Hepatocyte (in vitro differentiated cells): Measurements from ENCODE around the gene CCDC47. TPM values are rescaled to one million over a fixed set of nuclear protein-coding genes. Genes with fewer than 3 reads are reported as not detected.

Source experiments
- DNase-seq: peaks from one replicate; pipeline ENCODE4 v3.0.0-alpha.2; 2016; ENCODE audit warnings: low spot score
- H2AFZ ChIP-seq: fragments of 200-600 bp; sonication (generic); 2 replicates; pipeline ENCODE4 v1.6.0; 2016; ENCODE audit warnings: antibody characterized with exemption, mild to moderate bottlenecking
- H3K27ac ChIP-seq: fragments of 200-600 bp; sonication (generic); 2 replicates; pipeline ENCODE4 v1.5.1; 2016; ENCODE audit warnings: mild to moderate bottlenecking
- H3K27me3 ChIP-seq: fragments of 200-600 bp; sonication (generic); 2 replicates; pipeline ENCODE4 v1.6.1; 2016
- H3K36me3 ChIP-seq: fragments of 200-600 bp; sonication (generic); replicated peaks from 2 replicates; pipeline ENCODE4 v1.5.1; 2016; ENCODE audit warnings: low read depth; ENCODE audit not compliant: insufficient read depth
- H3K4me1 ChIP-seq: fragments of 200-600 bp; sonication (generic); 2 replicates; pipeline ENCODE4 v1.5.1; 2016; ENCODE audit warnings: mild to moderate bottlenecking, moderate library complexity; ENCODE audit not compliant: insufficient read depth
- H3K4me2 ChIP-seq: fragments of 200-600 bp; sonication (generic); 2 replicates; pipeline ENCODE4 v1.6.0; 2016
- H3K4me3 ChIP-seq: fragments of 200-600 bp; sonication (generic); 2 replicates; pipeline ENCODE4 v1.5.1; 2016; ENCODE audit warnings: mild to moderate bottlenecking
- H3K79me2 ChIP-seq: fragments of 200-600 bp; sonication (generic); 2 replicates; pipeline ENCODE4 v1.6.0; 2017; ENCODE audit warnings: mild to moderate bottlenecking
- H3K9me2 ChIP-seq: fragments of 200-600 bp; sonication (generic); replicated peaks from 2 replicates; pipeline ENCODE4 v1.6.0; 2017; ENCODE audit warnings: mild to moderate bottlenecking; ENCODE audit not compliant: insufficient read depth
- H3K9me3 ChIP-seq: fragments of 200-600 bp; sonication (generic); 2 replicates; pipeline ENCODE4 v1.5.1; 2016; ENCODE audit warnings: low read depth, mild to moderate bottlenecking
- H4K20me1 ChIP-seq: fragments of 200-600 bp; sonication (generic); 2 replicates; pipeline ENCODE4 v1.6.0; 2016; ENCODE audit warnings: mild to moderate bottlenecking; ENCODE audit not compliant: insufficient read depth, poor library complexity, severe bottlenecking
- EZH2 ChIP-seq: fragments of 200-600 bp; sonication (generic); IDR thresholded peaks from 2 replicates; pipeline ENCODE4 v1.6.1; 2016; ENCODE audit warnings: antibody characterized with exemption, mild to moderate bottlenecking, borderline replicate concordance
- EZH2phosphoT487 ChIP-seq: fragments of 200-600 bp; sonication (generic); IDR thresholded peaks from one replicate; pipeline ENCODE4 v1.6.1; 2018; ENCODE audit warnings: antibody characterized with exemption, mild to moderate bottlenecking, low read depth, moderate library complexity; ENCODE audit not compliant: unreplicated experiment, severe bottlenecking
- WGBS: methylation state at CpG from one replicate; pipeline ENCODE4 v1.1.6; 2016; ENCODE audit warnings: low lambda C conversion rate; ENCODE audit errors: missing lambda C conversion rate; 5-methylcytosine and 5-hydroxymethylcytosine counted together
- polyA plus RNA-seq: library from polyadenylated mRNA; unstranded; fragments of >200 nt; fragmentation: Nextera tagmentation; extraction: Ambion mirVana; gene quantifications from 2 replicates; pipeline ENCODE4 v1.2.1, GENCODE V29; 2016
- total RNA-seq: library from RNA; depleted of rRNA; stranded (reverse); fragments of >200 nt; gene quantifications from 2 replicates; pipeline ENCODE4 v1.2.3, GENCODE V29; 2014
- TF ChIP-seq, protein P1 (sequence below): fragments of 200-600 bp; sonication (generic); IDR thresholded peaks from 2 replicates; pipeline ENCODE4 v1.5.1; 2016; ENCODE audit warnings: antibody characterized with exemption, mild to moderate bottlenecking; ENCODE audit not compliant: poor library complexity

CCDC47 gene
- total and polyA plus RNA-seq, 2 experiments from 2014 or later, result 77.8 to 82.7 TPM

- DNase-seq, result no peak
- no peak overlapping the region for H2AFZ ChIP-seq
- no peaks in the 10 kb centered on the region for H3K9me2 ChIP-seq
- H4K20me1 ChIP-seq, result peaks cover 15% of the 10 kb centered on the region
- TF ChIP-seq EZH2, result no peak
- TF ChIP-seq, protein P1, sequence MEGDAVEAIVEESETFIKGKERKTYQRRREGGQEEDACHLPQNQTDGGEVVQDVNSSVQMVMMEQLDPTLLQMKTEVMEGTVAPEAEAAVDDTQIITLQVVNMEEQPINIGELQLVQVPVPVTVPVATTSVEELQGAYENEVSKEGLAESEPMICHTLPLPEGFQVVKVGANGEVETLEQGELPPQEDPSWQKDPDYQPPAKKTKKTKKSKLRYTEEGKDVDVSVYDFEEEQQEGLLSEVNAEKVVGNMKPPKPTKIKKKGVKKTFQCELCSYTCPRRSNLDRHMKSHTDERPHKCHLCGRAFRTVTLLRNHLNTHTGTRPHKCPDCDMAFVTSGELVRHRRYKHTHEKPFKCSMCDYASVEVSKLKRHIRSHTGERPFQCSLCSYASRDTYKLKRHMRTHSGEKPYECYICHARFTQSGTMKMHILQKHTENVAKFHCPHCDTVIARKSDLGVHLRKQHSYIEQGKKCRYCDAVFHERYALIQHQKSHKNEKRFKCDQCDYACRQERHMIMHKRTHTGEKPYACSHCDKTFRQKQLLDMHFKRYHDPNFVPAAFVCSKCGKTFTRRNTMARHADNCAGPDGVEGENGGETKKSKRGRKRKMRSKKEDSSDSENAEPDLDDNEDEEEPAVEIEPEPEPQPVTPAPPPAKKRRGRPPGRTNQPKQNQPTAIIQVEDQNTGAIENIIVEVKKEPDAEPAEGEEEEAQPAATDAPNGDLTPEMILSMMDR, result no peak
- TF ChIP-seq EZH2phosphoT487, result no peak
- H3K4me2 ChIP-seq, result no peak overlapping the region
- H3K4me1 ChIP-seq, result peaks cover 6% of the 10 kb centered on the region
- H3K79me2 ChIP-seq, result peaks cover 88% of the 10 kb centered on the region
- H3K36me3 ChIP-seq, result no peaks in the 10 kb centered on the region
- no peaks in the 10 kb centered on the region for H3K9me3 ChIP-seq
- no peak overlapping the region for H3K27ac ChIP-seq
- H3K27me3 ChIP-seq, result no peaks in the 10 kb centered on the region
- WGBS, result 95% methylated on average over 7 of the region's 7 CpGs
- no peak overlapping the region for H3K4me3 ChIP-seq
These were observed 5.0 kb downstream of the CCDC47 start for GRCh38 chr17:63768433-63768832.

GRCh38 chr17:63766754-63767153 is 6.6 kb downstream of the CCDC47 start:
- no peaks in the 10 kb centered on the region for H3K36me3 ChIP-seq
- H3K79me2 ChIP-seq, result peaks cover 76% of the 10 kb centered on the region
- no peak overlapping the region for H3K4me3 ChIP-seq
- DNase-seq, result no peak
- H3K4me2 ChIP-seq, result no peak overlapping the region
- no peak overlapping the region for H3K27ac ChIP-seq
- no peak overlapping the region for H2AFZ ChIP-seq
- H3K27me3 ChIP-seq, result no peaks in the 10 kb centered on the region
- no peaks in the 10 kb centered on the region for H3K9me2 ChIP-seq
- TF ChIP-seq, protein P1, result no peak
- no peak for TF ChIP-seq EZH2
- TF ChIP-seq EZH2phosphoT487, result no peak
- H3K4me1 ChIP-seq, result peaks cover 6% of the 10 kb centered on the region
- H3K9me3 ChIP-seq, result no peaks in the 10 kb centered on the region
- peaks cover 15% of the 10 kb centered on the region for H4K20me1 ChIP-seq

- Histone ChIP-seq H3K27me3 (no peaks in the 10 kb centered on the region), H3K4me1 (peaks cover 5% of the 10 kb centered on the region), H3K27ac (no peak overlapping the region), H2AFZ (no peak overlapping the region), H3K36me3 (no peaks in the 10 kb centered on the region), H3K4me2 (no peak overlapping the region), H3K79me2 (peaks cover 55% of the 10 kb centered on the region), H3K9me2 (no peaks in the 10 kb centered on the region), H3K4me3 (no peak overlapping the region), H4K20me1 (peaks cover 15% of the 10 kb centered on the region), H3K9me3 (no peaks in the 10 kb centered on the region)
- WGBS, result 86% methylated on average over 4 of the region's 4 CpGs
- TF ChIP-seq EZH2, result no peak
- TF ChIP-seq EZH2phosphoT487, result no peak
- TF ChIP-seq, protein P1, result no peak
- DNase-seq, result no peak
These were observed 8.7 kb downstream of the CCDC47 start for GRCh38 chr17:63764716-63765115.
